ENCODE data around the gene ACKR2. TPM values are rescaled to one million over a fixed set of nuclear protein-coding genes. Genes with fewer than 3 reads are reported as not detected.
"Not testable (repeated sequence)": the region's sequence is repeated elsewhere in the genome, so short reads cannot be mapped to it uniquely, and the experiment has no call there.

ACKR2 gene
- total RNA-seq, 1 donor from 2014 or later = 0.64 TPM

DNA sequence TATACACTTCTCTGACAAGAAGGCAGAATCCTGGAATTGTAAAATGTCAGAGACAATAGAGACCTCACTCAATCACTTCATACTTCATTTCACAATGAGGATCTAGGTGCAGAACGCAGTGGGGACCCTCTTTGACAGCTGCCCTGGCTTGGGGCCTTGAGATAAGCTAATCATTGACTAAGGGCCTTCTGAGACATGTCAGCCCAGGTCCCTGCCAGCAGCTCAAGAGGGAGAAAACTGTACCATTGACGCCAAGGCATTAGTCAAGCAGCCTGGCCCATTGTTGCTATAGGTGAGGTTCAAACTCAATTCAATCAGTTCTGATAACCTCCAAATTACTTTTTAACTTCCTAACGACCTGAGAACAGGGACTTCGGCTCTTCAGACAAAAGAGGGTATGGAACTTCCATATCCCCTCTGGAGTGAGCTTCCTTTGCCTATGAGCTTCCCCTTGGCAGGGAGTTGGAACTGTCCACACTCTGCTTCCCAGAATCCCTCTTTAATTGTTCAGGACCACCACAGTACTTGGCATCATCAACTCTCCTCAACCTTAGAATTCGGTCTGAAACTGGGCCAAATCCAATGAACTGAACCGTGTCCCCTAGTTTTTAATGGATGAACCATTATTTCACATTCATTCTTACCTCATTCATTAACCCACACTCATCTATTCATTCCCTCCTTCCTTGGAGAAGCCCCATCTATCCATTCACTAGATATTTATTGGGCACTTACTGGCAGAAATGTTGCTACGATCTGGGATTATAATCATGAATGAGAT is 67.9 kb downstream of the ACKR2 start:
- TF ChIP-seq, protein P1, sequence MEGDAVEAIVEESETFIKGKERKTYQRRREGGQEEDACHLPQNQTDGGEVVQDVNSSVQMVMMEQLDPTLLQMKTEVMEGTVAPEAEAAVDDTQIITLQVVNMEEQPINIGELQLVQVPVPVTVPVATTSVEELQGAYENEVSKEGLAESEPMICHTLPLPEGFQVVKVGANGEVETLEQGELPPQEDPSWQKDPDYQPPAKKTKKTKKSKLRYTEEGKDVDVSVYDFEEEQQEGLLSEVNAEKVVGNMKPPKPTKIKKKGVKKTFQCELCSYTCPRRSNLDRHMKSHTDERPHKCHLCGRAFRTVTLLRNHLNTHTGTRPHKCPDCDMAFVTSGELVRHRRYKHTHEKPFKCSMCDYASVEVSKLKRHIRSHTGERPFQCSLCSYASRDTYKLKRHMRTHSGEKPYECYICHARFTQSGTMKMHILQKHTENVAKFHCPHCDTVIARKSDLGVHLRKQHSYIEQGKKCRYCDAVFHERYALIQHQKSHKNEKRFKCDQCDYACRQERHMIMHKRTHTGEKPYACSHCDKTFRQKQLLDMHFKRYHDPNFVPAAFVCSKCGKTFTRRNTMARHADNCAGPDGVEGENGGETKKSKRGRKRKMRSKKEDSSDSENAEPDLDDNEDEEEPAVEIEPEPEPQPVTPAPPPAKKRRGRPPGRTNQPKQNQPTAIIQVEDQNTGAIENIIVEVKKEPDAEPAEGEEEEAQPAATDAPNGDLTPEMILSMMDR (IDR thresholded peaks at IDR 0.05; ENCODE audit: partially characterized antibody, unreplicated experiment) = no peak
- no peaks in the 10 kb centered on the region for H3K36me3 Mint-ChIP-seq (ENCODE audit: unreplicated experiment)
- peaks cover 5% of the 10 kb centered on the region for H3K4me1 Mint-ChIP-seq (ENCODE audit: low read depth, unreplicated experiment)
- peaks cover 12% of the 10 kb centered on the region for H3K27me3 Mint-ChIP-seq (ENCODE audit: unreplicated experiment)
- H3K4me3 Mint-ChIP-seq (ENCODE audit: unreplicated experiment) = no peak overlapping the region
- peaks cover 9% of the 10 kb centered on the region for H3K9me3 Mint-ChIP-seq (ENCODE audit: unreplicated experiment)
- no peak overlapping the region for H3K27ac Mint-ChIP-seq (ENCODE audit: unreplicated experiment)
- no peak for DNase-seq

DNA sequence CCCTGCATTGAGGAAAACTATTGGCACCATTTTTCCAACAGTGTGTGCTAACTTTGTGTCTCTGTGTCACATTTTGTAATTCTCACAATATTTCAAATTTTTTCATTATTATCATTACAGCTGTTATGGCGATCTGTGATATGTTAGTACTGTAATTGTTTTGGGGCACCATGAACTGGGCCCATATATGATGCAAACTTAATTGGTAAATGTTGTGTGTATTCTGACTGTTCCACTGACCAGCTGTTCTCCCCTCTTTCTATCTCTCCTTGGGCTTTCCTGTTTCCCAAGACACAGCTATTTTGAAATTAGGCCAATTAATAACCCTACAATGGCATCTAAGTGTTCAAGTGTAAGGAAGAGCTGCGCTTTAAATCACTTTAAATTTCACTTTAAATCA is 68.6 kb downstream of the ACKR2 start:
- peaks cover 9% of the 10 kb centered on the region for H3K9me3 Mint-ChIP-seq (ENCODE audit: unreplicated experiment)
- H3K4me1 Mint-ChIP-seq (ENCODE audit: low read depth, unreplicated experiment) = peaks cover 5% of the 10 kb centered on the region
- H3K4me3 Mint-ChIP-seq (ENCODE audit: unreplicated experiment) = no peak overlapping the region
- TF ChIP-seq, protein P1 (IDR thresholded peaks at IDR 0.05; ENCODE audit: partially characterized antibody, unreplicated experiment) = no peak
- no peaks in the 10 kb centered on the region for H3K36me3 Mint-ChIP-seq (ENCODE audit: unreplicated experiment)
- no peak overlapping the region for H3K27ac Mint-ChIP-seq (ENCODE audit: unreplicated experiment)
- no peak for DNase-seq
- peaks cover 9% of the 10 kb centered on the region for H3K27me3 Mint-ChIP-seq (ENCODE audit: unreplicated experiment)

DNA sequence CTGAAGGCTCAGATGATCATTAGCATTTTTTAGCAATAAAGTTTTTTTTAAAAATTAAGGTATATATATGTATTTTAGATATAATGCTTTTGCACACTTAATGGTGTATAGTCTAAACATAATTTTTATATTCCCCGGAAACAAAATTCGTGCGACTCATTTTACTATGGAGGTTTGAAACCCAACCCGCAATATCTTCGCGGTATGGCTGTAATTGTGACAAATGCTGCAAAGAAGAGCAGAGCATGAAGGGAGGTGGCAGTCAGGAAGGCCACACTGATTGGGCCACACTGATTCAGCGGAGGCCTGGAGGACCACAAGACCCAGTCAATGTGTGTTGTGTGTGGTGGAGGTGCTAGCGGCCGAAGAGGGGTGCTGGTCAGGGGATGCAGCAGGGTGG is 70.9 kb downstream of the ACKR2 start:
- Mint-ChIP-seq H3K4me1 (ENCODE audit: low read depth, unreplicated experiment) (peaks cover 5% of the 10 kb centered on the region), H3K27ac (ENCODE audit: unreplicated experiment) (peak overlapping the region; percentile 59), H3K4me3 (ENCODE audit: unreplicated experiment) (peak overlapping the region; percentile 87), H3K27me3 (ENCODE audit: unreplicated experiment) (peaks cover 6% of the 10 kb centered on the region), H3K36me3 (ENCODE audit: unreplicated experiment) (no peaks in the 10 kb centered on the region), H3K9me3 (ENCODE audit: unreplicated experiment) (peaks cover 6% of the 10 kb centered on the region)
- no peak for DNase-seq
- TF ChIP-seq, protein P1 (IDR thresholded peaks at IDR 0.05; ENCODE audit: partially characterized antibody, unreplicated experiment) = no peak

DNA sequence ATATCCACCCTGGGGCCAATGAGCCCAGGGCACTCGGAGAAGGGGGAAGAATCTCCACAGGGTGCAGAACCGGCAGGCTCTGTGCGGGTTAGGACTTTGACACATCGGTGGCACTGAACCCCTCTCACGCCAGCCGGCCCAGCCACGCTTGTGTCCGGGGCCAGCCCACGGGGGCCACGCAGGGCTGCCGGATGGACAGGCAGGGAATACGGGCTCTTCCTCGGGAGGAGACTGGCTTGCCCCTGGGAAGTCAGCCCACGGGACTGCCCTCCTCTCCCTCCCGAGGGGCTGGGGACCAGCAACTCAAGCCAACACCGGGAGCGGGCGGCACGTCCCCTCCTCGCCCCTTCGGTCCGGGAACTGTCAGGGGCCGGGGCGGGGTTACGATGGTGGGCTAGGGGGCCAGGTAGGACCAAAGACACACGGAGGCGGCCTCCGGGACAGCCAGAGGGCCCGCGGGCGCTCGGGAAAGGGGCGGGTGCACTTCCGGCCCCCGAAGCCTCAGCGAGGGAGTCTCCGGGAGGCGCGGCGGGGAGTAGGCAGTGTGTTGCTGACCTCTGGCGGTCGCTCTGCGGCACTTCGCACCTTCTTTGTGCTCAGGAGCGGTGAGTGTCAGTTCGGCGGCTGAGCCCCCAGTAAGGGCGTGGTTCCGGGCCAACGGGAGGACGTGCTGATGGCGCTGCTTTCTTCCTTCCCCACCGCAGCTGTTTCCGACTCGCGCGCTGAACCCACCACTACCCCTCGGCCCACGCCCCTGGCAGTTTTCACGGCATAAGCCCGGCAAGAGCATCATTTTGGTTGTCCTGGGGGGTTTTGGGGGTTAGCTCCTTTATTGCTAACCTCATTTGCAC is 71.6 kb downstream of the ACKR2 start:
- DNase-seq = peak; percentile 89
- peak overlapping the region; percentile 86 for H3K27ac Mint-ChIP-seq (ENCODE audit: unreplicated experiment)
- peaks cover 6% of the 10 kb centered on the region for H3K27me3 Mint-ChIP-seq (ENCODE audit: unreplicated experiment)
- peak overlapping the region; percentile 87 for H3K4me3 Mint-ChIP-seq (ENCODE audit: unreplicated experiment)
- no peaks in the 10 kb centered on the region for H3K36me3 Mint-ChIP-seq (ENCODE audit: unreplicated experiment)
- H3K9me3 Mint-ChIP-seq (ENCODE audit: unreplicated experiment) = peaks cover 6% of the 10 kb centered on the region
- TF ChIP-seq, protein P1 (IDR thresholded peaks at IDR 0.05; ENCODE audit: partially characterized antibody, unreplicated experiment) = peak; percentile 82
- H3K4me1 Mint-ChIP-seq (ENCODE audit: low read depth, unreplicated experiment) = peaks cover 5% of the 10 kb centered on the region

DNA sequence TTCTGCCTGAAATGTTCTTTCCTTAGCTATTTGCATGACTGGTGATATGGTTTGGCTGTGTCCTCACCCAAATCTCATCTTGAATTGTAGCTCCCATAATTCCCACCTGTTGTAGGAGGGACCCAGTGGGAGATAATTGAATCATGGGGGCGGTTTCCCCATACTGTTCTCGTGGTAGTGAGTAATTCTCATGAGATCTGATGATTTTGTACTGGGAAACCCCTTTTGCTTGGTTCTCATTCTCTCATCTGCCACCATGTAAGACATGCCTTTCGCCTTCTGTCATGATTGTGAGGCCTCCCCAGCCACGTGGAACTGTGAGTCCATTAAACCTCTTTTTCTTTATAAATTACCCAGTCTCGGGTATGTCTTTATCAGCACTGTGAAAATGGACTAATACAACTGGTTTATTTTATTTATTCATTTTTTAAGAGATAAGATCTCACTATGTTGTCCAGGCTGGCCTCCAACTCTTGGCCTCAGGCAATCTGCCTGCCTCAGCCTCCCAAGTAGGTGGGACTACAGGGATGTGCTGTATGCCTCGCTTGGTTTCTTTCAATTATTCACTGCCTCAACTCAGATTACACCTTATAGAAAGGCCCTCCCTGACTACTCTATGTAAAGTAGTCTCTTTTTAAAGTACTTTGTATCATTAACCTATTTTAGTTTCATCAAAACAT is 74.1 kb downstream of the ACKR2 start:
- not testable (repeated sequence) for DNase-seq; H3K27me3 Mint-ChIP-seq (ENCODE audit: unreplicated experiment); H3K4me3 Mint-ChIP-seq (ENCODE audit: unreplicated experiment); H3K27ac Mint-ChIP-seq (ENCODE audit: unreplicated experiment); H3K36me3 Mint-ChIP-seq (ENCODE audit: unreplicated experiment); H3K4me1 Mint-ChIP-seq (ENCODE audit: low read depth, unreplicated experiment); H3K9me3 Mint-ChIP-seq (ENCODE audit: unreplicated experiment)

Measured in glutamatergic neuron (in vitro differentiated cells).